WI38 (cell line): Measurements from ENCODE around the gene XIRP2.

Experiments
- H3K4me3 ChIP-seq: 2 replicates; pipeline ENCODE4 v1.5.1; 2011; ENCODE audit warnings: low read depth, mild to moderate bottlenecking, control low read depth, low read length
- CTCF ChIP-seq: IDR thresholded peaks from 2 replicates; pipeline ENCODE4 v1.5.1; 2012; ENCODE audit warnings: low read depth, mild to moderate bottlenecking, control low read depth, low read length

The XIRP2 gene

DNA sequence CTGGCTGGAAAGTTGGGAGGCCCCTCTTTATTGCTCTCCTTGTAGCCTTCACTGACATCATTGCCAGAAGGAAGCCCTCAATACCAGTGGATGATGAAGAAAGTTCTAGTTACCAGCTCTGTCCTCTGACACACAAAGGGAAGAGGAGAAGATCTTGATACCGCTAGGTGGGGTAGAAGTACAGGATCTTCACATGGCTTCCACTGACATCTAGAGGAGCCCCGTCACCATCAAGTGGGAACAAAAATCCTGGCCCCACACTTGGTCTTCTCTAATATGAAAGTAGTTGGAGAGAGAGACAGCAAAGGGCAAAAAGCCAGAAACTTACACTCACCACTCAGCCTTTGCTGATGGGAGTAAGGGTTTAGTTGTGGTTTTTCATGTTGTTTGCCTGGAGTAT, 12.4 kb downstream of the XIRP2 start:
- no peak for TF ChIP-seq CTCF

GRCh38 chr2:166901336-166901735, 13.1 kb downstream of the XIRP2 start:
- TF ChIP-seq CTCF = no peak

More for the DNA sequence above, 12.4 kb downstream of the XIRP2 start:
- no peak overlapping the region for H3K4me3 ChIP-seq

GRCh38 chr2:166916987-166917386, 28.7 kb downstream of the XIRP2 start:
- H3K4me3 ChIP-seq = no peak overlapping the region
- no peak for TF ChIP-seq CTCF

More at GRCh38 chr2:166901336-166901735, 13.1 kb downstream of the XIRP2 start:
- H3K4me3 ChIP-seq = no peak overlapping the region

- no peak for TF ChIP-seq CTCF
- H3K4me3 ChIP-seq = no peak overlapping the region
Observed at GRCh38 chr2:166917415-166917814, 29.1 kb downstream of the XIRP2 start.

DNA sequence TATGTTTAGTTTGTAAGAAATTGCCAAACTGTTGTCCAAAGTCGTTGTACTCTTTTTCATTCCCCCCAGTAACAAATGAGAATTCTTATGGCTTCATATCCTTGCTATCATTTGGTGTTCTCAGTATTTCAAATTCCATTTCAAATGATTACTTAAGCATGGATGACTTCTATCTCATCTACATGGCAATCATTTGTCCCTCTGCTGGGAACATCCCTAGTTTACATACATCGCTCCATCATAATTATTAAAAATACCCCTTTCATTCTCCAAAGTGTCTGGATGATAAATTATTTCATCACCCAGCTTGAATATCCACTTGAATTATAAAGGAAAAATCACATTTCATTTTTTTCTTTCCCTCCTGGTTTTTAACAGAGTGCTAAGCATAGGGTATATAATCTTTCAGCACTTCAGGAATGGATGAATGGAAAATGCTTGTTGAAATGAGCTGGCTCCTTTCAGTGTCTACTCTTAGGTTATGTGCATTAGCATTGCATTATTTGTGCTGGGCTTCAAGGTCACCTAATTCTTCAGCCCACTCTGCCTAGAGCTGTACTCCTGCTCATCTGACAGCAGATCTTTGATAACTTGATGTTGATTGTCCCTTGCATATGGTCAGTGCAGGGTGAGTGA, 33.1 kb downstream of the XIRP2 start:
- no peak overlapping the region for H3K4me3 ChIP-seq
- no peak for TF ChIP-seq CTCF

DNA sequence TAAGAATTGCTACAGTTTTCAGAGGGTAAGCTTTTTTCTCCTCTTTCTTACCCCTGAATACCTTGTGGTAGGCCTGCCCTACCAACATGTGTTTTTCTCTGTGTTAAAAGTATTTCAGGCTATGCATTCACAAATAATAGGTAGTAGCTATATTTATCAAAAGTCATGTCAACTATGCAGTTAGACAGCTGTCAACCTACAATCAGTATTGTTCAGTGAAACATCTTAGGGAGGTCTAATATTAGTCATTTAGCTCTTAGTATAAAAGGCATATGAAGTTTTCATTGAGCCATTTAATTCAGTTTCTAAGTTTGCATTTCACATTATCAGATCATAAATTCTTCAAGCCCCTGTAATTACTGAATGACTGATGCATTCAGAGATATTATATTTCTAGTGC, 36.7 kb downstream of the XIRP2 start:
- TF ChIP-seq CTCF = no peak
- no peak overlapping the region for H3K4me3 ChIP-seq

DNA sequence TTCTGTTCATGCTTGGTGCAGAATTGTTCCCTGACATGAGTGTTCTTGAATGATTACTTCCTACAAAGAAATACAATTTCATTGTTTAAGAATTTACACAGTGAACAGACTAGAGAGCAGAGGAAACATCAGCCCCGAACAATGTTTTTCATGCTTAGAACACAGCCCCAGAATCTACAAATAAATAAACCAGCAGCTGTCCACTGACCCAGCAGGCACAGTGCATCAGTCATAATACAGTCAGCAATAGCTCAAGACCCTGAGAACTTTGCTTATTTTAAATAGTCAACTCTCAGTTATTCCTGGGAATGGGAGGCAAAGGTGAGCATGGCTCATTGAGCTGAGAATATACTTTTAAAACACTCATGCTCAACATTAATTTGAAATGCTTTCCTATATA, 38.4 kb downstream of the XIRP2 start:
- no peak for TF ChIP-seq CTCF
- no peak overlapping the region for H3K4me3 ChIP-seq
